ENCODE results near the gene CBFA2T2.

CBFA2T2 gene

GRCh38 chr20:33604991-33605370 lies 115.1 kb downstream of the CBFA2T2 start:
- no peak for FAIRE-seq
- no peak for DNase-seq (ENCODE audit: insufficient read length, low spot score)
- no peak for TF ChIP-seq CTCF (IDR thresholded peaks at IDR 0.05; ENCODE audit: insufficient read depth, missing control alignments)

- FAIRE-seq (no peak), DNase-seq (ENCODE audit: insufficient read length, low spot score) (no peak)
- TF ChIP-seq CTCF (IDR thresholded peaks at IDR 0.05; ENCODE audit: insufficient read depth, missing control alignments), result no peak
These were observed 116.3 kb downstream of the CBFA2T2 start for GRCh38 chr20:33606118-33606771.

- DNase-seq (ENCODE audit: insufficient read length, low spot score), result no peak
- FAIRE-seq, result no peak
These were observed 119.6 kb downstream of the CBFA2T2 start for GRCh38 chr20:33609504-33609903.

GRCh38 chr20:33611106-33611505 lies 121.2 kb downstream of the CBFA2T2 start:
- DNase-seq (ENCODE audit: insufficient read length, low spot score) (no peak), FAIRE-seq (no peak)
- TF ChIP-seq CTCF (IDR thresholded peaks at IDR 0.05; ENCODE audit: insufficient read depth, missing control alignments), result no peak

More at GRCh38 chr20:33609504-33609903, 119.6 kb downstream of the CBFA2T2 start:
- no peak for TF ChIP-seq CTCF (IDR thresholded peaks at IDR 0.05; ENCODE audit: insufficient read depth, missing control alignments)

- DNase-seq (ENCODE audit: insufficient read length, low spot score) (no peak), FAIRE-seq (no peak)
- no peak for TF ChIP-seq CTCF (IDR thresholded peaks at IDR 0.05; ENCODE audit: insufficient read depth, missing control alignments)
These were observed 122.1 kb downstream of the CBFA2T2 start for GRCh38 chr20:33612001-33612400.

- no peak for TF ChIP-seq CTCF (IDR thresholded peaks at IDR 0.05; ENCODE audit: insufficient read depth, missing control alignments)
- DNase-seq (ENCODE audit: insufficient read length, low spot score) (no peak), FAIRE-seq (no peak)
These were observed 132.0 kb downstream of the CBFA2T2 start for GRCh38 chr20:33621717-33622400.

GRCh38 chr20:33622705-33623365 lies 132.9 kb downstream of the CBFA2T2 start:
- FAIRE-seq (no peak), DNase-seq (ENCODE audit: insufficient read length, low spot score) (no peak)
- TF ChIP-seq CTCF (IDR thresholded peaks at IDR 0.05; ENCODE audit: insufficient read depth, missing control alignments), result no peak
